Measurements from ENCODE around the gene DIAPH1.

Gene DIAPH1

GRCh38 chr5:141477815-141478214 lies 141.0 kb downstream of the DIAPH1 start:
- Histone ChIP-seq H3K9me3 (ENCODE audit: control insufficient read depth, low read length) (no peaks in the 10 kb centered on the region), H3K4ac (ENCODE audit: low read depth in 1 of 2, low read length in 2 of 2) (no peak overlapping the region), H2AFZ (ENCODE audit: low read depth, low read length) (no peak overlapping the region), H4K91ac (ENCODE audit: low read length) (no peak overlapping the region), H3K27ac (ENCODE audit: low read length, poor library complexity, severe bottlenecking) (no peak overlapping the region), H2BK5ac (ENCODE audit: low read depth, low read length, poor library complexity, severe bottlenecking) (no peak overlapping the region), H3K27me3 (ENCODE audit: control insufficient read depth in 1 of 2, insufficient read depth in 1 of 2, low read length in 2 of 2) (no peaks in the 10 kb centered on the region), H3K18ac (ENCODE audit: low read depth in 1 of 2, low read length in 2 of 2) (no peak overlapping the region), H3K9ac (ENCODE audit: low read length) (peak overlapping the region; percentile 93), H3K4me3 (ENCODE audit: insufficient read depth in 1 of 2, low read depth in 1 of 2, low read length in 2 of 2) (peak overlapping the region in 1 of 2 experiments; percentile 88), H3K4me1 (ENCODE audit: control insufficient read depth, insufficient read depth, low read depth, low read length) (peaks cover 21% of the 10 kb centered on the region), H2BK12ac (ENCODE audit: low read length in 2 of 2) (no peak overlapping the region), H4K8ac (ENCODE audit: low read length) (no peak overlapping the region), H2AK5ac (ENCODE audit: low read length, severe bottlenecking) (no peak overlapping the region), H3K23ac (ENCODE audit: low read length in 2 of 2) (no peak overlapping the region), H3K4me2 (ENCODE audit: low read length, poor library complexity, severe bottlenecking) (no peak overlapping the region), H3K36me3 (ENCODE audit: control insufficient read depth in 1 of 2, insufficient read depth in 2 of 2, low read depth in 1 of 2, low read length in 2 of 2) (peaks cover 21 to 29% of the 10 kb centered on the region in 2 experiments), H3K79me1 (replicated peaks; ENCODE audit: low read length, poor library complexity, severe bottlenecking) (peaks cover 26% of the 10 kb centered on the region), H3K14ac (ENCODE audit: low read length in 2 of 2) (no peak overlapping the region), H2BK120ac (ENCODE audit: low read depth, low read length) (no peak overlapping the region), H2BK15ac (ENCODE audit: low read depth, poor library complexity, severe bottlenecking) (no peak overlapping the region)
- no peak for DNase-seq
- WGBS = over 99% methylated on average over 10 of the region's 13 CpGs

GRCh38 chr5:141477044-141477575 lies 141.7 kb downstream of the DIAPH1 start:
- DNase-seq = no peak
- Histone ChIP-seq H4K91ac (ENCODE audit: low read length) (no peak overlapping the region), H3K4ac (ENCODE audit: low read depth in 1 of 2, low read length in 2 of 2) (no peak overlapping the region), H3K4me3 (ENCODE audit: insufficient read depth in 1 of 2, low read depth in 1 of 2, low read length in 2 of 2) (peak overlapping the region in 1 of 2 experiments; percentile 88), H3K9me3 (ENCODE audit: control insufficient read depth, low read length) (no peaks in the 10 kb centered on the region), H3K9ac (ENCODE audit: low read length) (peak overlapping the region; percentile 93), H3K79me1 (replicated peaks; ENCODE audit: low read length, poor library complexity, severe bottlenecking) (peaks cover 26% of the 10 kb centered on the region), H3K36me3 (ENCODE audit: control insufficient read depth in 1 of 2, insufficient read depth in 2 of 2, low read depth in 1 of 2, low read length in 2 of 2) (peaks cover 21 to 29% of the 10 kb centered on the region in 2 experiments), H2AK5ac (ENCODE audit: low read length, severe bottlenecking) (no peak overlapping the region), H4K8ac (ENCODE audit: low read length) (no peak overlapping the region), H3K4me1 (ENCODE audit: control insufficient read depth, insufficient read depth, low read depth, low read length) (peaks cover 21% of the 10 kb centered on the region), H2AFZ (ENCODE audit: low read depth, low read length) (no peak overlapping the region), H3K27ac (ENCODE audit: low read length, poor library complexity, severe bottlenecking) (no peak overlapping the region), H3K18ac (ENCODE audit: low read depth in 1 of 2, low read length in 2 of 2) (no peak overlapping the region), H2BK15ac (ENCODE audit: low read depth, poor library complexity, severe bottlenecking) (no peak overlapping the region), H3K27me3 (ENCODE audit: control insufficient read depth in 1 of 2, insufficient read depth in 1 of 2, low read length in 2 of 2) (no peaks in the 10 kb centered on the region), H3K4me2 (ENCODE audit: low read length, poor library complexity, severe bottlenecking) (no peak overlapping the region), H2BK12ac (ENCODE audit: low read length in 2 of 2) (no peak overlapping the region), H3K23ac (ENCODE audit: low read length in 2 of 2) (no peak overlapping the region), H3K14ac (ENCODE audit: low read length in 2 of 2) (no peak overlapping the region), H2BK5ac (ENCODE audit: low read depth, low read length, poor library complexity, severe bottlenecking) (no peak overlapping the region), H2BK120ac (ENCODE audit: low read depth, low read length) (no peak overlapping the region)
- WGBS = 95% methylated on average over 24 of the region's 24 CpGs

- peak overlapping the region in 1 of 2 experiments; percentile 37 for H3K14ac ChIP-seq (ENCODE audit: low read length in 2 of 2)
- no peak overlapping the region for H2AK5ac ChIP-seq (ENCODE audit: low read length, severe bottlenecking)
Measured at GRCh38 chr5:141476132-141476911, 142.5 kb downstream of the DIAPH1 start.

GRCh38 chr5:141475625-141476131 lies 143.1 kb downstream of the DIAPH1 start, which contains the start of gene PCDHGC3:
TSS of gene PCDHGC3 (plus strand) at chr5:141475966. CDS start at chr5:141476117, 151 bp downstream.
- Histone ChIP-seq H2BK12ac (ENCODE audit: low read length in 2 of 2) (no peak within 1 kb of the TSS), H3K14ac (ENCODE audit: low read length in 2 of 2) (peak within 1 kb of the TSS in 1 of 2 experiments; percentile 37), H4K8ac (ENCODE audit: low read length) (peak within 1 kb of the TSS; percentile 28), H2BK120ac (ENCODE audit: low read depth, low read length) (no peak within 1 kb of the TSS), H3K18ac (ENCODE audit: low read depth in 1 of 2, low read length in 2 of 2) (peak within 1 kb of the TSS; percentile 1 to 7), H4K91ac (ENCODE audit: low read length) (peak within 1 kb of the TSS; percentile 3), H3K23ac (ENCODE audit: low read length in 2 of 2) (no peak within 1 kb of the TSS), H3K9me3 (ENCODE audit: control insufficient read depth, low read length) (no peaks in the 10 kb centered on the region), H3K36me3 (ENCODE audit: control insufficient read depth in 1 of 2, insufficient read depth in 2 of 2, low read depth in 1 of 2, low read length in 2 of 2) (peaks cover 19 to 24% of the 10 kb centered on the region in 2 experiments), H2AK5ac (ENCODE audit: low read length, severe bottlenecking) (no peak within 1 kb of the TSS), H3K4me3 (ENCODE audit: insufficient read depth in 1 of 2, low read depth in 1 of 2, low read length in 2 of 2) (peak within 1 kb of the TSS; percentile 55 to 88), H3K4me2 (ENCODE audit: low read length, poor library complexity, severe bottlenecking) (peak within 1 kb of the TSS; percentile 66), H3K4ac (ENCODE audit: low read depth in 1 of 2, low read length in 2 of 2) (peak within 1 kb of the TSS in 1 of 2 experiments; percentile 59), H3K9ac (ENCODE audit: low read length) (peak within 1 kb of the TSS; percentile 93), H2BK5ac (ENCODE audit: low read depth, low read length, poor library complexity, severe bottlenecking) (no peak within 1 kb of the TSS), H3K27ac (ENCODE audit: low read length, poor library complexity, severe bottlenecking) (peak within 1 kb of the TSS; percentile 87), H3K27me3 (ENCODE audit: control insufficient read depth in 1 of 2, insufficient read depth in 1 of 2, low read length in 2 of 2) (no peaks in the 10 kb centered on the region), H3K79me1 (replicated peaks; ENCODE audit: low read length, poor library complexity, severe bottlenecking) (peaks cover 24% of the 10 kb centered on the region), H2AFZ (ENCODE audit: low read depth, low read length) (peak within 1 kb of the TSS; percentile 34), H2BK15ac (ENCODE audit: low read depth, poor library complexity, severe bottlenecking) (peak within 1 kb of the TSS; percentile 44), H3K4me1 (ENCODE audit: control insufficient read depth, insufficient read depth, low read depth, low read length) (peaks cover 20% of the 10 kb centered on the region)
- DNase-seq = peak; percentile 95
- 2% methylated on average over 28 of the region's 28 CpGs for WGBS

More at GRCh38 chr5:141476132-141476911, 142.5 kb downstream of the DIAPH1 start:
- H2BK15ac ChIP-seq (ENCODE audit: low read depth, poor library complexity, severe bottlenecking) = peak overlapping the region; percentile 44
- H3K9me3 ChIP-seq (ENCODE audit: control insufficient read depth, low read length) = no peaks in the 10 kb centered on the region
- H3K4ac ChIP-seq (ENCODE audit: low read depth in 1 of 2, low read length in 2 of 2) = peak overlapping the region in 1 of 2 experiments; percentile 59
- no peak overlapping the region for H3K23ac ChIP-seq (ENCODE audit: low read length in 2 of 2)
- H3K27ac ChIP-seq (ENCODE audit: low read length, poor library complexity, severe bottlenecking) = peak overlapping the region; percentile 87
- DNase-seq = peak; percentile 82
- peak overlapping the region; percentile 1 to 7 for H3K18ac ChIP-seq (ENCODE audit: low read depth in 1 of 2, low read length in 2 of 2)
- peak overlapping the region; percentile 93 for H3K9ac ChIP-seq (ENCODE audit: low read length)
- H2BK5ac ChIP-seq (ENCODE audit: low read depth, low read length, poor library complexity, severe bottlenecking) = no peak overlapping the region
- peaks cover 24% of the 10 kb centered on the region for H3K79me1 ChIP-seq (replicated peaks; ENCODE audit: low read length, poor library complexity, severe bottlenecking)
- H3K4me2 ChIP-seq (ENCODE audit: low read length, poor library complexity, severe bottlenecking) = peak overlapping the region; percentile 66
- H2BK12ac ChIP-seq (ENCODE audit: low read length in 2 of 2) = no peak overlapping the region
- peak overlapping the region; percentile 28 for H4K8ac ChIP-seq (ENCODE audit: low read length)
- H3K36me3 ChIP-seq (ENCODE audit: control insufficient read depth in 1 of 2, insufficient read depth in 2 of 2, low read depth in 1 of 2, low read length in 2 of 2) = peaks cover 21 to 29% of the 10 kb centered on the region in 2 experiments
- peak overlapping the region; percentile 3 for H4K91ac ChIP-seq (ENCODE audit: low read length)
- no peaks in the 10 kb centered on the region for H3K27me3 ChIP-seq (ENCODE audit: control insufficient read depth in 1 of 2, insufficient read depth in 1 of 2, low read length in 2 of 2)
- H2AFZ ChIP-seq (ENCODE audit: low read depth, low read length) = peak overlapping the region; percentile 34
- peak overlapping the region; percentile 55 to 88 for H3K4me3 ChIP-seq (ENCODE audit: insufficient read depth in 1 of 2, low read depth in 1 of 2, low read length in 2 of 2)
- H3K4me1 ChIP-seq (ENCODE audit: control insufficient read depth, insufficient read depth, low read depth, low read length) = peaks cover 21% of the 10 kb centered on the region
- H2BK120ac ChIP-seq (ENCODE audit: low read depth, low read length) = no peak overlapping the region
- 15% methylated on average over 55 of the region's 58 CpGs for WGBS

Data from mesenchymal stem cell (in vitro differentiated cells and primary cell).